Gastroesophageal sphincter (tissue), 4 donors: ENCODE measurements around the gene SNX32. TPM values are rescaled to one million over a fixed set of nuclear protein-coding genes. Genes with fewer than 3 reads are reported as not detected.

Source experiments
- ATAC-seq: fragments of 150-250 bp; one replicate; pipeline ENCODE4 v1.9.1; 2016; ENCODE audit warnings: mild to moderate bottlenecking, moderate library complexity
- H3K27ac ChIP-seq, 4 donors: fragments of 200-600 bp; sonication (generic) in 3 of 4; 1 replicate in 3 of 4; 2 replicates in 1 of 4; pipeline ENCODE4 v1.5.1; 2016 to 2019
- H3K27me3 ChIP-seq: fragments of 200-600 bp; sonication (generic); one replicate; pipeline ENCODE4 v1.5.1; 2019
- H3K36me3 ChIP-seq, 2 donors: fragments of 200-600 bp; sonication (generic); one replicate each; pipeline ENCODE4 v1.5.1; 2019; ENCODE audit warnings: control low read depth in 1 of 2
- H3K4me1 ChIP-seq, 3 donors: fragments of 200-600 bp; sonication (generic); 1 replicate in 2 of 3; 2 replicates in 1 of 3; pipeline ENCODE4 v1.5.1; 2016 to 2019; ENCODE audit warnings: control low read depth in 2 of 3
- H3K4me3 ChIP-seq, 2 donors: fragments of 200-600 bp; sonication (generic); one replicate each; pipeline ENCODE4 v1.5.1; 2019; ENCODE audit warnings: mild to moderate bottlenecking in 1 of 2, moderate library complexity in 1 of 2
- H3K9me3 ChIP-seq, 3 donors: fragments of 200-600 bp; sonication (generic); one replicate each; pipeline ENCODE4 v1.5.1; 2017 to 2019; ENCODE audit warnings: control low read depth in 2 of 3
- EP300 ChIP-seq: sonication (generic); formaldehyde crosslinking; IDR thresholded peaks from one replicate; pipeline ENCODE4 v1.6.1; 2017; ENCODE audit warnings: antibody characterized with exemption, mild to moderate bottlenecking
- POLR2A ChIP-seq, 2 donors: fragments of 450-650 bp; IDR thresholded peaks; one replicate each; pipeline ENCODE4 v1.6.1; 2017; ENCODE audit warnings: antibody characterized with exemption in 2 of 2, mild to moderate bottlenecking in 2 of 2, moderate library complexity in 1 of 2
- POLR2AphosphoS5 ChIP-seq: sonication (generic); formaldehyde crosslinking; IDR thresholded peaks from one replicate; pipeline ENCODE4 v1.6.1; 2017; ENCODE audit warnings: antibody characterized with exemption
- WGBS, 2 donors: methylation state at CpG; one replicate each; pipeline ENCODE4 v1.1.5; 2018; ENCODE audit warnings: low coverage in 1 of 2; 5-methylcytosine and 5-hydroxymethylcytosine counted together
- total RNA-seq, 4 donors: library from RNA; depleted of rRNA; stranded (reverse); fragments of >200 nt; gene quantifications; one replicate each; pipeline ENCODE4 v1.1.0, GENCODE V29; 2016
- TF ChIP-seq, protein P1 (sequence below), 4 experiments: fragments of 200-600 bp in 2 of 4; fragments of 450-650 bp in 2 of 4; sonication (generic) in 1 of 4; IDR thresholded peaks; one replicate each; pipeline ENCODE4 v1.5.1; 2017 to 2019; ENCODE audit warnings: antibody characterized with exemption in 4 of 4, mild to moderate bottlenecking in 2 of 4, moderate library complexity in 2 of 4

Gene SNX32
- total RNA-seq, 4 donors from 2014 or later = 0.13 TPM; not detected in 3

DNA sequence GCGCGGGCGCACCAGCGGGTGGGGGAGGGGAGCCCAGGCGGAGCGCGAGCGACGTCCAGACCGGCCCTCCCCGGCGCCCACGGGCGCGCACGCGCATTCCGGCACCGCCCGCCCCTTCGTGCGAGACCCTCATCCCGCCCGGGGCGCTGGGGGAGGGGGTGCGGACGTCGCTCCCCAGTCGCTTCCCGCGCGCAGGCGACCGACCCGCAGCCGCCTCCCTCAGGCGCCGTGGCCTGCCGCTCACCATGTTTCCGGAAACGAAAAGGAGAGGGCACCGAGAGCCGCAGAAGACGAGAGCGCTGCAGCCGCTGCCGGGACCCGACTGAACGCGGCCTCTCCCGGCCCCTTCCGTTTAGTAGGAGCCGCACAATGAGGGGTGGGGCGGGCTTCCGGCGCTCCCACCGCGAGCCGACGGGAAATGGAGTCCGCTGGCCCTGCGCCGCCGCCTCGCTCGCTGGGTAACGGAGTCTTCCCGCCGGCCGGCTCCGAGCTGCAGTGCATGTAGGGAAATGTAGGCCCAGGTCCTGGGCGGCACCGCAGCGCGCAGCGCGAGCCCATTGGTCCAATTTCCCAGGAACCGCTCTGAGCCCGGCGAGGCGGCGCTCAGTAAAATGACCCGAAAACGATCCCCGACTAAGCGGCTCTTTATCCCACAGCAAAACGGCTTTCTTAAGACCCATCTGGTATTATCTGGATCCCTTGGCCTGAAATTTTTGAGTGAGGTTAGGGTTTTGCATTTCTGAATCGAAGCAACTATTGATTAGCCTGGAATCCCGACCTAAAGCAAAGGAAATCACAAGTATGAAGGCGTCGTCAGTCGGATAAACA, 24.3 kb downstream of the SNX32 start, which contains the start of gene CFL1:
Gene CFL1, minus strand, starts transcription at position 328 of the 828 bp plus-strand sequence. Its CDS starts 81 bp downstream, at position 247.
- peak within 1 kb of the TSS; percentile 75 to 95 for H3K4me3 ChIP-seq
- peaks cover 0 to 48% of the 10 kb centered on the region in 2 donors for H3K36me3 ChIP-seq
- WGBS, 2 donors = 0 to 1% methylated on average over 12 to 13 of the region's 92 CpGs
- peaks cover 0 to 75% (median 28%) of the 10 kb centered on the region in 3 donors for H3K4me1 ChIP-seq
- H3K9me3 ChIP-seq = no peaks in the 10 kb centered on the region
- ATAC-seq = peak; percentile 80
- no peaks in the 10 kb centered on the region for H3K27me3 ChIP-seq
- TF ChIP-seq, protein P1, sequence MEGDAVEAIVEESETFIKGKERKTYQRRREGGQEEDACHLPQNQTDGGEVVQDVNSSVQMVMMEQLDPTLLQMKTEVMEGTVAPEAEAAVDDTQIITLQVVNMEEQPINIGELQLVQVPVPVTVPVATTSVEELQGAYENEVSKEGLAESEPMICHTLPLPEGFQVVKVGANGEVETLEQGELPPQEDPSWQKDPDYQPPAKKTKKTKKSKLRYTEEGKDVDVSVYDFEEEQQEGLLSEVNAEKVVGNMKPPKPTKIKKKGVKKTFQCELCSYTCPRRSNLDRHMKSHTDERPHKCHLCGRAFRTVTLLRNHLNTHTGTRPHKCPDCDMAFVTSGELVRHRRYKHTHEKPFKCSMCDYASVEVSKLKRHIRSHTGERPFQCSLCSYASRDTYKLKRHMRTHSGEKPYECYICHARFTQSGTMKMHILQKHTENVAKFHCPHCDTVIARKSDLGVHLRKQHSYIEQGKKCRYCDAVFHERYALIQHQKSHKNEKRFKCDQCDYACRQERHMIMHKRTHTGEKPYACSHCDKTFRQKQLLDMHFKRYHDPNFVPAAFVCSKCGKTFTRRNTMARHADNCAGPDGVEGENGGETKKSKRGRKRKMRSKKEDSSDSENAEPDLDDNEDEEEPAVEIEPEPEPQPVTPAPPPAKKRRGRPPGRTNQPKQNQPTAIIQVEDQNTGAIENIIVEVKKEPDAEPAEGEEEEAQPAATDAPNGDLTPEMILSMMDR (IDR thresholded peaks at IDR 0.05) = peak in 1 of 4 experiments; percentile 10
- peak; percentile 99 for TF ChIP-seq POLR2A (IDR thresholded peaks at IDR 0.05)
- no peak for TF ChIP-seq EP300
- TF ChIP-seq POLR2AphosphoS5 = peak; percentile 99
- peak within 1 kb of the TSS; percentile 90 to 99 (median 96) for H3K27ac ChIP-seq

GRCh38 chr11:65858681-65859087, 24.9 kb downstream of the SNX32 start:
- WGBS, 2 donors = 0% methylated on average over 10 of the region's 10 CpGs
- H3K36me3 ChIP-seq = peaks cover 0 to 48% of the 10 kb centered on the region in 2 donors
- no peak for ATAC-seq
- TF ChIP-seq POLR2A (IDR thresholded peaks at IDR 0.05) (no peak), EP300 (no peak), POLR2AphosphoS5 (no peak)
- TF ChIP-seq, protein P1 (IDR thresholded peaks at IDR 0.05) = no peak
- peaks cover 0 to 75% (median 28%) of the 10 kb centered on the region in 3 donors for H3K4me1 ChIP-seq
- H3K9me3 ChIP-seq = no peaks in the 10 kb centered on the region
- no peaks in the 10 kb centered on the region for H3K27me3 ChIP-seq
- H3K4me3 ChIP-seq = peak overlapping the region; percentile 37 to 95
- peak overlapping the region; percentile 90 to 99 (median 96) for H3K27ac ChIP-seq

GRCh38 chr11:65859095-65859811, 25.5 kb downstream of the SNX32 start:
- H3K4me1 ChIP-seq = peaks cover 0 to 75% (median 28%) of the 10 kb centered on the region in 3 donors
- TF ChIP-seq EP300 (no peak), POLR2AphosphoS5 (peak; percentile 99), POLR2A (IDR thresholded peaks at IDR 0.05) (peak; percentile 96 to 97)
- TF ChIP-seq, protein P1 (IDR thresholded peaks at IDR 0.05) = peak in 1 of 4 experiments; percentile 16
- H3K27ac ChIP-seq = peak overlapping the region; percentile 90 to 99 (median 96)
- H3K27me3 ChIP-seq = no peaks in the 10 kb centered on the region
- H3K36me3 ChIP-seq = peaks cover 0 to 48% of the 10 kb centered on the region in 2 donors
- WGBS, 2 donors = 2% methylated on average over 18 of the region's 46 CpGs; no CpG with 5 or more reads in 1 of the 2 donors
- peak; percentile 78 for ATAC-seq
- peak overlapping the region; percentile 61 to 95 for H3K4me3 ChIP-seq
- H3K9me3 ChIP-seq = no peaks in the 10 kb centered on the region

GRCh38 chr11:65859812-65860277, 26.1 kb downstream of the SNX32 start:
- Histone ChIP-seq H3K27ac (peak overlapping the region; percentile 90 to 99 (median 96)), H3K36me3 (peaks cover 0 to 48% of the 10 kb centered on the region in 2 donors), H3K4me3 (peak overlapping the region; percentile 61 to 95), H3K4me1 (peaks cover 0 to 75% (median 28%) of the 10 kb centered on the region in 3 donors), H3K27me3 (no peaks in the 10 kb centered on the region), H3K9me3 (no peaks in the 10 kb centered on the region)
- 0 to 1% methylated on average over 5 to 15 of the region's 16 CpGs for WGBS, 2 donors
- ATAC-seq = no peak
- TF ChIP-seq, protein P1 (IDR thresholded peaks at IDR 0.05) = no peak
- no peak for TF ChIP-seq POLR2A (IDR thresholded peaks at IDR 0.05)
- TF ChIP-seq POLR2AphosphoS5 = no peak
- TF ChIP-seq EP300 = no peak
